Smooth muscle cell of the coronary artery (primary cell): Measurements from ENCODE around the gene FGF16. TPM values are rescaled to one million over a fixed set of nuclear protein-coding genes. Genes with fewer than 3 reads are reported as not detected.

Source experiments
- total RNA-seq: library from RNA; depleted of rRNA; stranded (reverse); fragments of >200 nt; gene quantifications from 2 replicates; pipeline ENCODE4 v1.2.3, GENCODE V29; 2014; ENCODE audit warnings: low replicate concordance

FGF16 gene
- 0.30 TPM in 1 of 2 replicates, not detected in the other for total RNA-seq

DNA sequence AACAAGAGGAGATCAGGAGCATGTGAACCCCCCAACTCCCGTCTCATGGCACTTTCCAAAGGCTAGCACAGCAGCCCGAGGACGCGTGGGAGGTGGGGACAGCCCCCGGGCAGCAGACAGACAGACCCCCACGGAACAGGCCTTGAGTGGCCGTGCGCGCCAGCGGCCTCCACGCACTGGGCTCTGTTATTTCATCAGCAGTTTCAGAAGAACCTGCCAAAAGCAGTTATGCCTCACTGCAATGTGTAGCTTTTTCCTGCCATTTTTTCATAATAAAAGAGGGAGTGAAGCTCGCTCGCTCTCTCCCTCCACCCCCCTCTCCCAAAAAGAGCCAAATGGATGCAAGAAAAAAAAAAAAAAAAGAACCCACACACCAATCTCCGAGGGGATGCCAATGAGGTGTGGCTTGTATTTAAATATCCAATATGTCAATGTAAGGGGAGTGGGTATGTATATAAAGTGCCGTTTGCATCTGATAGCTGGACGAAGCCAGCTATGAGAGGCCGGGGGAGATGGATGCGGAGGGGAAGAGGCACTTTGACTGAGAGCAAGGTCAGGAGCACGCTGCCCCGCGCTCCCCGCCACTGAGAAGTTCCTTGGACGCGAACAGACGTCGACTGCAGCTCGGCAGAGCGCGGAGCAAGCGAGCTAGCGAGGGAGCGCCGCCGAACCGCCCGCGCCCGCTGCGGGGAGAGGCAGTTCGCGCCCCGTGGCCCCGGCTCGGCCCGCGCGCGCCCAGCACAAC lies at the start of gene FGF16:
Gene FGF16 (plus strand): TSS at position 482 of the 745 bp plus-strand sequence. CDS start 286 bp downstream, outside the sequence.

